ENCODE results near the gene RAB34.
"Not testable (repeated sequence)": the region's sequence is repeated elsewhere in the genome, so short reads cannot be mapped to it uniquely, and the experiment has no call there.

Gene RAB34

GRCh38 chr17:28745786-28746411, 28.2 kb upstream of the RAB34 start:
- DNase-seq: no peak

DNA sequence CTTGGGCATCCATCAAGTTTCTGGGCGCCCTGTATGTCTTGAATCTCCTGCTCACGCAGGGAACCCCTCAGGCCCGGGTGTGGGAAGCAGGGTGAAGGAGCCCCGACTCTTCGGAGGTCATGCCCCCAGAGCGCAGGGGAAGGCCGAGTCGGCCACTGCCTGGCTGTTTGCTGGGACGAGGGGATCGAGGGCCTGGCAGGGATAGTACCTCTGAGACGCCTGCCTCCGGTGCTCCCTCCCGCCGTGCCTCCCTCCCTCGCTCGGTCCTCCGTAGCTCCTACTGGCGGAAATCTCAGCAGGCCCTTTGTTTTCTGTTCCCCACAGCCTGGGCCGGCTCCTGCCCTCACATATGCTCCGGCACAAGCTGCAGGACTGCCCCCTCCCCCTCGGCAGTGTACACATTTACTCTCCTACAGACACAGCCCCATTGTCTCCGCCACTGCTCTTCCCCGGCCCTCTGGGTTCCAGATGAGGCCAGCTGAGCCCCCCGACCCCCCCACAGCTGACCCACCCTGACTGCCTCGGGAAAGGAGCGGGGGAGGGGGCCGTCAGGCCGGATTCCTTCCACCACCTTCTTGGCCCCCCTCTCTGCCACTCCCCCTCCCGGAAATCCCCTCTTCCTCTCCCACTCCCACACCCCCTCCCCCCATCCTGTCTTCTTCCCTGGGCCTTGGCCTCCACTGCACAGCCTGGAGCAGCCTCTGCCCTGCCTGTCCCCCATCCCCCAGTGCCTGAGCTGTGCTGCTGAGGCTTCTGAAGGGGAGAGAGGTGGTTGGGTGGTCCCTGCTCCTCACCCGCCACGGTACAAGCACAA, 27.5 kb upstream of the RAB34 start:
- no peak for DNase-seq

GRCh38 chr17:28744104-28744971, 26.7 kb upstream of the RAB34 start:
- no peak for DNase-seq

GRCh38 chr17:28743243-28744103, 25.8 kb upstream of the RAB34 start, which contains the start of gene TRAF4:
TSS of gene TRAF4 (plus strand) at chr17:28744011. CDS start at chr17:28744113, 102 bp downstream.
- peak; percentile 71 for DNase-seq

GRCh38 chr17:28741358-28742349, 24.0 kb upstream of the RAB34 start:
- peak; percentile 82 for DNase-seq

DNA sequence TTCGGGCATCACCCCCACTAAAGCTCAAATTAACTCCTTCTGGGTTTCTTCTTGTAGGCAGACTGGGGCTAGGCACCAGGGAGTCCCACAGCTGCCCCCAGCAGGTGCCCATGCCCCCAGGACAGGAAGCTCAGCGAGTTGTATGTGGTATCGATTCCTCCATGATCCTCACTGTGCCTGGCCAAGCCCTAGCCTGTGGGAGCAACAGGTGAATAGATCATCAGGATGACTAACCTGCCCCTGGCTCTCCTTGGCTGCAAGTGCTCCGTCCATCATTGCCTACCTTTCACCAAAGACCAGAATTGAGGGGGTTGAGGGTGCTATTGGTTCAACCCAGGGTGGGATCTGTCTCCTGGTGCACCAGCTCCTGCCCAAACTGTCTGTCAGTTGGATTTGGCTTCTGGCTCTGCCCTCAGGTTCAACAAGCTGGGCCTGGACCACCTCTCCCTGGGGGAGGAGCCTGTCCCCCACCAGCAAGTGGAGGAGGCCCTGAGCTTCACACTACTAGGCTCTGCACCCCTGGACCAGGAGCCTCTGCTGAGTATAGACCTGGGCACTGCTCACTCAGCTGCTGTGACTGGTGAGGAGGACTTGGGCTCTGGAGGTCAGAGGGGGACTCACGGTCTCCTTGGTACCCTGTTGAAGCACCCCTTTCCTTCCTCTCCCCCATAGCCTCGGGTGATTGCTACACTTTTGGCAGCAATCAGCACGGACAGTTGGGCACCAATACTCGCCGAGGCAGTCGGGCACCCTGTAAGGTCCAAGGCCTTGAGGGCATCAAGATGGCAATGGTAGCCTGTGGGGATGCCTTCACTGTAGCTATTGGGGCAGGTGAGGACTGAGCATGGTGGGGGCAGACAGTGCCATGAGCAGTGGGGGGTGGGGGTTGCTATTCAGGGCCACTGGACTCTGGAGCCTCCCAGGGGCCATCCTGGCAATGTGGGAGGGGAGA, 23.0 kb upstream of the RAB34 start:
- no peak for DNase-seq

- DNase-seq: no peak
Observed at GRCh38 chr17:28738680-28739384, 21.2 kb upstream of the RAB34 start.

GRCh38 chr17:28737770-28738679, 20.4 kb upstream of the RAB34 start:
- no peak for DNase-seq

GRCh38 chr17:28737316-28737715, 19.6 kb upstream of the RAB34 start:
- DNase-seq: no peak

- DNase-seq: not testable (repeated sequence)
Observed at GRCh38 chr17:28735913-28736769, 18.5 kb upstream of the RAB34 start.

DNA sequence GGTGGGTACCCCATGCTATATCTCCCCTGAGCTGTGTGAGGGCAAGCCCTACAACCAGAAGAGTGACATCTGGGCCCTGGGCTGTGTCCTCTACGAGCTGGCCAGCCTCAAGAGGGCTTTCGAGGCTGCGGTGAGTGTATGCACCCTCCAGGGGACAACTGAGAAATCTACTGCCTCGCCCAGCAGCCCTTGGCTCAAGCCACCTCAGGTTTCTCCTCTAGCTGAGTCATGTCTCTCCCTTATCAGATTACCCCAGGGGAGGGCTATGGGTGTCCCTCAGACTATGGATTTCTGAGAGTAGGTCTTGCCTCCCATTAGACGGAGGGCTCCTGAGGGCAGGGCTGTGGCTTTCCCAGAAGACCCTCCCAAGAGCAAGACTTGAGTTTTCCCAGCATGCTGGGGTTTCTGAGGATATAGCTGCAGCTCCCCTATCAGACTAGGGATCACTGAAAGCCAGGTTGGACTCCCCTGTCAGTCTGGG, 17.6 kb upstream of the RAB34 start:
- no peak for DNase-seq

- DNase-seq: no peak
Observed at GRCh38 chr17:28734712-28735241, 17.1 kb upstream of the RAB34 start.

DNA sequence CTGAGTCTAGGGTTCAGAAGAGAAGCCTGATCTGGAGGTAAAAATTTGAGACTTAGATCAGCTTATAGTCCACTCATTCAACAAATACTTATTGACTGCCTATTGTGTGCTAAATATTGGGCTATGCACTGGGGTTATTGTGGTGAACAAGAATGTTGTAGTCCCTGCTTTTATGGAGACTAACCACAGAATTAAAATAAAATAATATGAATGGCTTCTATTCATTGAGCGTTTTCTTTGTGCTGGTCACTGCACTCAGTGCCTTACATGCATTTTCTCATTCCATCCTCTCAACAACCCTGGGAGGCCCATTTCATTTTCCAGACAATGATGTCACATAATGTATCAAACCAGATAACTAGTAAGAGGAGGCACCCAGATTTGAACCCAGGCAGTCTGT, 15.7 kb upstream of the RAB34 start:
- DNase-seq: no peak

DNA sequence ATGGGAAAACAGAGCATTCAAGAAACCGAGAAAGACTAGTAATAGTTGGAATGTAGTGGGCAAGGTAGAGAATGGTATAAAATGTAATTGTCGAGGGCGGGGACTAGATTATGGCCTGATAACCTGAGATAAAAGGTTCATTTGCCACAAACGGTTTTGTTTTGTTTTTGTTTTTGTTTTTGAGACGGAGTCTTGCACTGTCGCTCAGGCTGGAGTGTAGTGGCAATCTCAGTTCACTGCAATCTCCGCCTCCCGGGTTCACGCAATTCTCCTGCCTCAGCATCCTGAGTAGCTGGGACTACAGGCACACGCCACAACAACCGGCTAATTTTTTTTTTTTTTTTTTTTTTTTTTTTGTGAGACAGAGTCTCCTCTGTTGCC, 12.3 kb upstream of the RAB34 start:
- no peak for DNase-seq

DNA sequence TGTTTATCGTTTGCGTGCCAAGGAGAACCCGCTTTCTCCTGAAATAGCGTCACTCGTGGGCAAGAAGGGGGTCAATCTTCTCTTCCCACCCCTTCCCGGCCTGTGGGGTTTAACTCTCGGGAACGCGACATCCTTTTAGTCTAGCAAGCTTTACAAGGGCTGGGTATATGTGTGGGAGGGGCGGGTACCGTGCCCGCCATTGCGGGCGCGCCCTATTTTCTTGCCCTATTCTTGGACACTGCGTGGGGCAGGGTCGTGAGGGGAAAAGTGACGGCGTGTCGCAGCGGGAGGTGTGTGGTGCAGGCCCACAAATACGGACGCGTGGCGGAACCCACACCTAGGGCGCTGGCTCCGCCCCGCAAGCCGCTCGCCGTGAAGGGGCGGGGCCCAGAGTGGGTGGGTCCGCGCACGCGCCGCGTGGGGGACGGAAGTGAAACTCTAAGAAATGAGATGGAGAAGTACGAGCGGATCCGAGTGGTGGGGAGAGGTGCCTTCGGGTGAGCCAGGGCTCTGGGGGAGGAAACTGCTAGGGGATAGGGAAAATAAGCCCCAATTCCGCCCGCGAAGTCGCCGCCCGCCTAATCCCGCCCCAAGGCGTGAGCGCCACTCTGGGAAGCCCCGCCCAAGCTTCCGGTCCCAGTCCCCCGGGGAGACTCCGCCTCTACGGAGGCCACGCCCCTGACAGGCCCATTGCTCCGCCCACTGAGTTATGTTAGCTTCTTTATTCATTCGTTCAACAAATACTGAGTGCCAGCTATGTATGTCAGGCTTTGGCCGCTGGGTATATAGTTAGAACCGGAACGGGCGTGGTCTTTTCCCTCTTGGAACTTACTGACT, 10.9 kb upstream of the RAB34 start, which contains the start of gene NEK8:
Gene NEK8, plus strand, starts transcription at position 425 of the 837 bp plus-strand sequence. Its CDS starts 26 bp downstream, at position 451.
- DNase-seq: peak; percentile 87
